GM20431 (cell line): ENCODE results near the gene MAP2K7.

ENCODE experiments used
- in situ Hi-C: fragments of 300-500 bp; cut with MseI, MboI; formaldehyde crosslinking; loops from one replicate; pipeline ENCODE4 v1.15.0; 2020; ENCODE audit warnings: low sequenced_read_pairs; ENCODE audit not compliant: unreplicated experiment

The MAP2K7 gene

GRCh38 chr19:7905268-7905667 lies 1.6 kb downstream of the MAP2K7 start:
- in situ Hi-C loops, result no loop called here

- in situ Hi-C loops, result no loop called here
These were observed 2.2 kb downstream of the MAP2K7 start for GRCh38 chr19:7905859-7906258.

- in situ Hi-C loops, result no loop called here
These were observed 3.4 kb downstream of the MAP2K7 start for GRCh38 chr19:7907122-7907521.

DNA sequence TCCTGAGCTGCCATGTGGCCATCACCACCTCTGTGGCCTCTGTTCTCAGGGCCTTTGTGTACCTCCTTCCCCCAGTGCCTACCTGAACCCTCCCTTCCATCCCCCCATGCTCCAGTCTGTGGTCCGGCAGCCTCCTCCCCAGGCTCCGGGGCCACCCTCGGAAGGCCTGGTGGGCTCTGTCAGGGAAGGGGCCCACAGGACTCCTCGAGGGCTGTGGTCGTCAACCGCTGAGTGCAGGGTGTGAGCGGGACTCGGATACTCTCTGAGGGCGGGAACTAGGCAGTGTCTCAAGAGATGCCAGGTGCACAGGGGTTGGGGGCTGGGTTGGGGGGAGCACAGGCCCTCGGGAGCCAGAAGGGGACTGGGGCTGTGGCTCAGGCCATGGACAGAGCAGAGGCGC lies 3.9 kb downstream of the MAP2K7 start:
- in situ Hi-C loops, result no loop called here

DNA sequence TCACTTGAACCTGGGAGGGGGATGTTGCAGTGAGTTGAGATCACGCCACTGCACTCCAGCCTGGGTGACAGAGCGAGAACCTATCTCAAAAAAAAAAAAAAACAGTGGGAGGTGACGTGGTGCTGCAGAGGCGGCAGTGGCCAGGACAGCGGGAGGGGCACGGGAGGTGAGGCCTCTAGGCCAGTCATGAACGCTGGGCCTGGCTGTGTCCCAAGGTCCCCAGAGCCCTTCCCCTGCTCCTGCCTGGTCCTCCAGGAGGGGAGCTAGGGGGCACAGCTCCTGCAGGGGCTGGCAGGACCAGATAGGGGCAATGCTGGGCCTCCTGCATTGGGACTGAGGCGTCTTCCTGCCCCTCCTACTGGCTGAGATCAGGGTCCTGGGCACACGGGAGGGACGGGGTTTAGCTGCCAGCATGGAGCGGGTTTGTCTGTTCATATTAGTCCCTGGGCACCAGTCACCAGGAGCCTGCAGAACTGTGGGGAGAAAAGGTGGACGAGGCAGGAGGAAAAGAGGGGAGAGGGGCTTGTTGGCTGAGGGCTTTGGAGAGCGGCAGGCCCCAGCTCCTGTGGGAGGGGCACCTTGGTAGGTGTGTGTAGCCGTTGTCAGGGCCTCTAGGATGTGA lies 4.5 kb downstream of the MAP2K7 start:
- in situ Hi-C loops, result no loop called here

GRCh38 chr19:7908742-7909461 lies 5.2 kb downstream of the MAP2K7 start:
- in situ Hi-C loops, result no loop called here

GRCh38 chr19:7909471-7910067 lies 5.9 kb downstream of the MAP2K7 start:
- in situ Hi-C loops, result no loop called here

- in situ Hi-C loops, result no loop called here
These were observed 6.9 kb downstream of the MAP2K7 start for GRCh38 chr19:7910321-7911161.

DNA sequence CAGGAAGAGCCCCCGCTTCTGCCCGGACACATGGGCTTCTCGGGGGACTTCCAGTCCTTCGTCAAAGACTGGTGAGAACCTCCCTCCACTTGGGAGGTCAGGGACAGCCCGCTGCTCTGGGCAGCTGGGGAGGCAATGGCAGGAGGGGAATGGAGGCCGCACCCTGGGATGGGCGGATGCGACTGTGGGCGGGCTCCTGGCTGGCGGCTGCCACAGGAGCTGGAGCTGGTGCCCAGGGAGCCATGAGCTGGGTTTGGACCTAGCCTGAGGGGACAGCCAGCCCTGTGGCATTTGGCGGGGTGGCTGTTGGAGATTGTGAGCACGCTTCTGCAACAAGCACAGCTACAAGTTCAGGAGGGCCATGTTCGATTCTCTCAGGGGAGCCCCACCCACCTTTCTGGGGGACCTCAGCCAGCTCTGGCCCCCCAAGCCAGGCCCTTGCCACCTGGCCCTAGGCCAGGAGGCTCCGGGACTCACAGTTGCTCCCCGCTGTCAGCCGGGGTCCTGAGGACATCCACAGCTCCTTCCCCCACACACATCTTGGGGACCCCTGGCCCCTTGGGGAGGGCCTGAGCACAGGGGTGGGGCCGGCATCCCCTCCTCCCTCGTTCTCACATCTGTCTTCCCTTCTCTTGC lies 7.9 kb downstream of the MAP2K7 start:
- in situ Hi-C loops, result no loop called here

DNA sequence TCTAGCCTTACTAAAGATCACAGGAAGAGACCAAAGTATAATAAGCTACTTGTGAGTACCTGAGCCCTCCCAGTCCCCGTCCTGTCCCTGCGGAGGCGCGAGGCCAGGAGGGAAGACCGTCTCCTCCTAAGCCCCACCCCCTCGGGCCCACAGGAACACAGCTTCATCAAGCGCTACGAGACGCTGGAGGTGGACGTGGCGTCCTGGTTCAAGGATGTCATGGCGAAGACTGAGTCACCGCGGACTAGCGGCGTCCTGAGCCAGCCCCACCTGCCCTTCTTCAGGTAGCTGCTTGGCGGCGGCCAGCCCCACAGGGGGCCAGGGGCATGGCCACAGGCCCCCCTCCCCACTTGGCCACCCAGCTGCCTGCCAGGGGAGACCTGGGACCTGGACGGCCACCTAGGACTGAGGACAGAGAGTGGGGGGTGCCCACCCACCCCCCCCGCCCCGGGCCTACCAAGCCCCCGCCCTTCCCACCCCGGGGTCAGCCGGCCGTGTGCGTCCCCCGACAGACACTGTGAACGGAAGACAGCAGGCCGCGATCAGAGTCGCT lies 8.5 kb downstream of the MAP2K7 start:
- in situ Hi-C loops, result no loop called here

- in situ Hi-C loops, result no loop called here
These were observed 9.3 kb downstream of the MAP2K7 start for GRCh38 chr19:7912697-7913564.

GRCh38 chr19:7913652-7914051 lies 10.0 kb downstream of the MAP2K7 start:
- in situ Hi-C loops, result no loop called here

GRCh38 chr19:7914099-7914498 lies 10.4 kb downstream of the MAP2K7 start:
- in situ Hi-C loops, result no loop called here

DNA sequence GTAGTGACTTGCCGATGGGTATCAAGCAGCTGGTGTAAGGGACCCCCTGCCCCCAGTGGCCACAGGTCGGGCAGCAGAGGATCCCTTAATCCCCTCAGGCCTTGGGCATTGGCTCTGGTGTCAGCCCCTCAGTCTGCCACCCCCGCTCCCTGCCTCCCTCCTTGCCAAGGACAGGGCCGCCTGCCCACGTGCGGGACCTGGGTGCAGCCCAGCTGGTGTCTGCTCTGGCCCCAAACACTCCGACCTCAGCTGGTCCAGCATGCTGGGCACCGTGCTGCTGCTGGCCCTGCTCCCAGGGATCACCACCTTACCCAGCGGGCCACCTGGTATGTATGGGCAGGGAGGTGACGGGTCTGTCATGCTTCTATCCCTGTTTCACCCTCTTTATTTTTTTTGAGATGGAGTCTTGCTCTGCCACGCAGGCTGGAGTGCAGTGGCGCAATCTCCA lies 10.9 kb downstream of the MAP2K7 start, which contains the start of gene TGFBR3L:
TGFBR3L (plus strand) TSS at position 233 of the 448 bp plus-strand sequence.
- in situ Hi-C loops, result no loop called here

GRCh38 chr19:7915250-7916102 lies 11.8 kb downstream of the MAP2K7 start:
- in situ Hi-C loops, result no loop called here

GRCh38 chr19:7916103-7916954 lies 12.7 kb downstream of the MAP2K7 start:
- in situ Hi-C loops, result no loop called here

DNA sequence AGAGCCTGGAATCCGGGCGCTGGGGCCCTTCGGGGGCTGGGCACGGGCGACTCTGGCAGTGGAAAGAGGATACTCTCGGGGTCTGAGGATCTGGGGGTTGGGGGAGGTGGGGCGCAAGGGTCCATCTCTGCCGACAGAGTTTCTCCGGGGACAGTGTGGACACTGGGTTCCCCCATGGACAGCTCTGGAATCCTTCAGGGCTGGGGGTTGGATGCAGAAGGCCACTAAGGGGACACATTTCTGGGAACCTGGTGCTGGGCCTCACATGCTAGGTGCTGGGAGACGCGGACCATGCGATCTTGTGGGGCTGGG lies 13.2 kb downstream of the MAP2K7 start:
- in situ Hi-C loops, result no loop called here
